Stromal cell of bone marrow (primary cell): Measurements from ENCODE around the gene CHM.

Experiments
- DNase-seq: peaks from one replicate; pipeline ENCODE4 v3.0.0-alpha.2; 2012; ENCODE audit warnings: low read depth

CHM gene

DNA sequence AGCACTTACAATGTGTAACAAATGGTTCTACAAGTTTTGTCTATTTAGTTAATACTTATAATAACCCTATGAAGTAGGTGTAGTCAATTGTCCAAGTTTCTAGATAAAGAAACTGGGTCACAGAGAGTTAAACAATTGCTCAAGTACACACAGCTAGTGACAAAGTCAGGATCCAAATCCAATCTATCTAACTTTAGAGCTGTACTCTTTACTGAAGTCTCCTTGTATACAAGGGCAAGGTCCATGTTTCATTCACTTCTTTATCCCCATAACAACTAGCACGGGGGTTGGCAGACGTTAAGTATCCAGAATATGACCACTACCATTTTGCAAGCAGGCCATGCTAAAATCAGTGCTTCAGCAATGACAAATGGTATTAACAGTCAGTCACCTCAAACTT lies 141.0 kb downstream of the CHM start:
- DNase-seq = no peak

DNA sequence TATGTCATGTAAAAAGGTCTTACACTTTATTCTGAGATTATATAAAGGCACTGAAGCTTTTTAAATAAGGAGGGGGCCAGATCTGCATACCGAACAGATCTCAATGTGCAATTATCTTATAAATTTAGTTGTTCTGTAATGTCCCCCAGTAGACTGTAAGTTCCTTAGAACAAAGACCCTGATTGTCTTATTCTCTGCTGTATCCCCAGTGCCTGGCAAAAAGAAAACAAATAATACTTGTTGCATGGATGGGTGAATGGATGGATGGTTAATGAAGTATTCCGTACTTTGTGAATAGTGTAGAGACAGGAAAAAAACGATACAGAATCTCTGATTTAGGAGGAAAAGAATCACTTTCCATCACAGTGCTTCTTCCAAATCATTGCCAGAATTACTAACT lies 141.5 kb downstream of the CHM start:
- DNase-seq = no peak

DNA sequence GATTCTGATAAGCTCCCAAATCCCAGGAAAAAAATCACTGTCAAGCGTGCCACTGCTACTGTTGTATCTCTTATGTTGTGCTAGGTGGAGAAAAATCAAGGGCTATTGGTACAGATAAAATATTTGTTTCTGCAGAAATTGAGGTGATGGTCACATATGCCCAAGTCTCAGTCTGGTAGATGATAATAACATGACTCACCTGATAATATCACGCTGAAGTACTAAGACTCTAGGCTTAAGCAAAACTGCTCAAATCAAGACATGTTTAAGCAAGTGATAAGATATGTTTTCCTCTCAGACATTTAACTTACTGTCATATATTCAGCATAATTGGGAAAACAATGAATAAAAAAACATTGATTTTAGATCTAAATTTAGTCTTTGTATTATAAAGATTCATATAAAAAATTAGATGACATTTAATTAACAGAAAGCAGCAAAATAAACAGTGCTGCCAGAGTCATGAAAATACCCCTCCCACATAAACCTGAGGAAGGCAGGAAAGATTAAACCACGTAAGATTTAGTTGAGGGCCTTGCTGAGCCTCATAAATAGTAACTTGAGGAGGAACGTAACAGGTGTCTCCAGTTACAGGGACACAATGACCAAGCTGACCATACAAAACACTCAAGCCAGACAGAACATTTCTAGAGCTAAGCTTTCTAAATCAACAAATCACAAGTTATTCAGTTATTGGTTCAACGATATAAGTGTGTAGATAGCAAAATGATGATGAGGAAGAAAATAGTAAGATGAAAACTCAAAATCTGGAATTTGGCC lies 143.5 kb downstream of the CHM start:
- no peak for DNase-seq

DNA sequence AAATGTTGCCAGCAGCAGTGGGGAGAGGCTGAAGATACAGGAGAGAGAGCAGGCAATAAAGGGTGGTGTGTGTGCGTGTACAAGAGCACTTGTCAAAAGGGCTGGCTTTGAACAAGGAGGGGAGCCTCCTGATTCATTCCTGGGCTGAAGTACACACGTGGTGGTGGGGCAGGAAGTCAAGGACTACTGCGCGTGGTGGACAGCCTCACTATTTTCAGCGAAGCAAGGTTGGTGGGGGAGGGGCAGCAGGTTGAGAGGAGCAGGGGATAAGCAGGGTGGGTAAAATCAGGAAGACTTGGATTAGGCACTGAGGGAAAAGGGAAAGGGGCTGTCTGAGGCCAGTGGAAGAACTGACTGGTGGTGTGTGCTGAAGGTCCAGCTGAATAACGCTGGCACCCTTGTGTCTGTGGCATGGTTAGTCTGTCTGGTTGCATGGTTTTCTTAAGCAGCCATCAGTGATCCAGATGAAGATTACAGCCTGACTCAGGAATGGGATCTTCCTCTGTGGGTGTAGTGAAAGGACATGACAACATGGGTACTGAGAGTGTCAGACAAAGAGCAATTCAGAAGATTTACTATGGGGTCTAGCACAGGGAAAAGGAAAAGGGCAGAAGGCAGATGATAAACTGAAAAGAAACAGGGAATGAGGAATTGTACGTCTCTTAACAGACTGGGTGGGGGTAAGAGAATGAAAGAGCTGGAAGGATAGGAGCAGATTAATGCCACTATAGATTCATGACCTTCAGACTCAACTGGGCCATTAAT lies 149.8 kb downstream of the CHM start:
- no peak for DNase-seq

DNA sequence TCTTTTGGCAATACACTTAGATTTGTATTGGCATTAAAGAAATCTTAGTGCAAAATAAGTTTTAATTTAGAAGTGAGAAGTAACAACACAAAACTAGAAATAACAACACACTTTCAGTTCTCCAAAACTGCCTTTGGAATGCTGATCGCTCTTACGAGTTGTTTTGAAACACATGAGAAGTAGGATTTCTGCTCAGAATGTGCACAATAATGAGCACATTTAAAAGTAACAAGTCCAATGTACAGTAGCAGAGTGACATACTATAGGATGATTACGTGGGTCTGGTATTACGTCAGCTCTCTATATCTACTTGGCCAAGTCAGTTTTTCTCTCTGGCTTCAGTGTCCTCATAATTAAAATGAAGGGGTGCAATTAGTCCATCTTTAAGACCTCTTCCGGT lies 164.8 kb downstream of the CHM start:
- DNase-seq = no peak

DNA sequence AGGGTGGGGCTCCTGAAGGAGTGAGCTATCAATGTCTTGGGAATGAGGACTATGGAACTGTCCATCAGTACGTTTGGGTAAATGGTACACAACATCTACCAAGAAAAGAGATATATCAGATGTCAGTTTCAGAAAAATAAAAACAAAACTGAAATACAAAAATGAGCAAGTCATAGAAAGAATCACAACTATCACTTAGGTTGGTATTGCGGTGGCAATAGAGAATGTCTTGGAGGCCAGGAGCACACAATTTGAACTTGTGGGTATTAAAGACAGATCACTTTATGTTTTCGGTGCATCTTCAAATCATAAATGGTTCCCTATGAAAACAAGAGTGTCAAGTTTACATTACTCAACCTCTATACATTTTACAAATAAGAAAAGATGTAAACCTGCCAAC lies 176.8 kb downstream of the CHM start:
- DNase-seq = no peak

DNA sequence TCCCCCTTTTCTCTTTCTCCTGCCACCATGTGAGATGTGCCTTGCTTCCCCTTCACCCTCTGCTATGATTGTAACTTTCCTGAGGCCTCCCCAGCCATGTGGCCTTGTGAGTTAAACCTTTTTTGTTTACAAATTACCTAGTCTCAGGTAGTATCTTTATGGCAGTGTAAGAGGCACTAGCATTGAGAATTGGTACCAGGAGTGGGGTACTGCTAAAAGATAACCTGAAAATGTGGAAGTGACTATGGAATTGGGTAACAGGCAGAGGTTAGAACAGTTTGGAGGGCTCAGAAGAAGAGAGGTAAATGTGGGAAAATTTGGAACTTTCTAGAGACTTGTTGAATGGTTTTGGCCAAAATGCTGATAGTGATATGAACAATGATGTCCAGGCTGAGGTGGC lies 182.0 kb downstream of the CHM start:
- no peak for DNase-seq

DNA sequence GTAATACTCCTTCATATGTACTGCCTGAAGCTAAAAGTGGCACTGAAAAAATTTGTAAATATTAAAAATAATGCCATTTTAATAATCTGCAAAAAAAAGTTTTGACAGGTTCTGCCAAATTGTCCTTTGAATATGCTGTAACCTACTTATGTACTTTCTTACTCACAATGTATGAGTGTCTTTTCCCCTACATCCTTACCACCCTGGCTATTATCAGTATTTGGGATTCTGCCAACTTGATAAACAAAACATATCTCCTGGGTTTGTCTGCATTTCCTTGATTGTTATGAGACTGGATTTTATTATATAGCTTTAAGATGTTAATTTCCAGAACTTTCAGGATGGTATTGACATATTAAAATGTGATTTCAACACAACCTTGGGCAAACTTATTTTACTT lies 187.9 kb downstream of the CHM start:
- DNase-seq = no peak

DNA sequence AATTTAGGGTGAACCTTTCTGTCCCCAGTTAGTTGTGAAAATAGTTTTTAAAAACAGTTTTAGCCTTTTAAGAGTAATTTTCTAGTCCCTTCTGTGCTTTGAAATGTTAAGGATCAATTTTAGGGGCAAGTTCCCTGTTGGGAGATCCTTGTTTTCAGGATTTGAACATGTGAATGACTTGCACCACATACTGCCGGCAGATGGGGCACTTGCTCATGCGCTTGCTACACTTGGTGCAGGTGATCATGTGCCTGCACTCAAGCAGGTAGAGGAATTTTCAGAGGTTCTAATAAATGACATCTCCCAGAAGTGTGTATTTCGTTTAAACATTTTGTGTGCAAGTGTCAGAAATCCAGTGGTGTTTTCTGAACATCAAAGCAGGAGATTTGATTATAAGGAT lies 195.9 kb downstream of the CHM start:
- no peak for DNase-seq

DNA sequence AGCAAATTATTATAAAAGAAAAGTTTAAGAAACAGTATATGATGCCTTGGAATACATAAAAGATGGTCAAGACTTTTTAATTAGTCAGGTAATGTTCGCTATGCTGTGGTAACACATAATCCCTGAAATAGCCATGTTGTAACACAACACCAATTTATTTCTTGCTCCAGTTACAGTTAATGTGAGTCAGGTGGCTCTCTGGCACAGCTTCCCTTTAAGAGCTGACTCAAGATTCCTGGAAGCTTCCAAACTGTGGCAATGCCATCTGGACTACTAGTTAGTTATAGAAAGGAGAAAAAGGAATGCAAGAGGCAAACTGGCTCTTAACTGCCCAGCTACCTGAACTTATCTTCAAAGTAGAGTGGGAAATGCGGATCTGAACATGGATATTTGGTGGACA lies 210.5 kb downstream of the CHM start:
- peak; percentile 18 for DNase-seq

DNA sequence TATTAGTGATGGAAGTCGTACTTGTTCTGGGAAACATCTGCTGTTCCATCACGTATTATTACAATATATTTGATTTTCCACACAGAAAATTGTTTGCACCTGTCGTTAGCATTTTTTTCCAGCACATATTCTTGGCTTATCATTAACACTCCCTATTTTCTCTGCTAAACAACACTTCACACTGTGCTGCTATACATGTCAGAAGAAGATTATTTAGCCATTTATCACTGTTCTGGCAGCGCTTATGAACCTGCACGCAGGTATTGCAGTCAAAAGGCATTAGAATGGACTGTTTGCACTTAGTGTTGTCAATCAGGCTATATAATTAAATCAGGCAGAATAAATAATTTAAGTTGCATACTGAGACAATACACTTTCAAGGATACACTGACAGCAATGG lies 218.6 kb downstream of the CHM start:
- DNase-seq = no peak

DNA sequence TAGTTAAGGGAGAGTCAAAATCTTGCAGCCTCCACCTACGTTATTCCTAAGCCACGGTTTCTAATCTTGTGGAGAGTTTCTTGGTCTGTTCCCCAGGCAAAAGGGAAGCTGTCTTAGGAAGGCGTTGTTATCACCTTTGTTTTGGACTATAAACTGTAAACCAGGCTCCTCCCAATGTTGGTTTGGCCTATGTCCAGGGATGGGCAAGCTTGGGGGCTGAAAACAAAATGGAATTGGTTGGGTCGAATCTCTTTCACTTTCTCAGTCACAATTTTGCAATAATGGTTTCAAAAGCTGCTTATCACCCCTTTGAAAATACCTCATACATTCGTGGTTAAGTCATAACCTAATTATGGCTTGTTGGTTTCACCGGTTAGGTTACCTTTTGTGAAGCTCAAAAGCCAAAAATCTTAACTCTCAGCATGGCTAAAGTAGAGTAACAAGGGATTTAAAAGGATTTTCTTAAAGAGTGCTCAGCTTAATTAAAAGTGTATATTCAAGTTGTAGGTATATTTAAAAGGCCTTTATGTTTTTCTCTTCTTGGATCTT lies 232.1 kb downstream of the CHM start:
- no peak for DNase-seq
